ENCODE measurements around the gene BMAL1.

DNA sequence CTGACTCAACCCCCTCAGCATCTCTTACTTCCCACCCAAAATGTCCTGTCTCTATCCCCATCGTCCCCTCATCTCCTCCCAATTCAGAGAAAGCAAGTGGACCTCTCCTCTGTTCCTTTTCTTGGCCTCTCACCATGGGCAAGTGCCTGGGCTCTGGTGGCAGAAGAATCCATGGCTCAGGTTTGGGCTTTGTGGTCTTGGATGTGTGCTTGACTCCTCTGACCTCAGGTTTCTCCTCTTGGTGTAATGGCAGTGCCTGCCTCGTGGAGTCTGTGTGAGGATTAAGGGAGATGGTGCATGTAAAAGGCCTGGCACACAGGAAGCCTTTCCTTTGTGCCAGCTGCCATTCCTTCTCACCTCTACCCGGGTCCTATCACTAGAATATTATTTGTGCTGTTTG is 3.2 kb downstream of the BMAL1 start:
- TF ChIP-seq, protein P1, sequence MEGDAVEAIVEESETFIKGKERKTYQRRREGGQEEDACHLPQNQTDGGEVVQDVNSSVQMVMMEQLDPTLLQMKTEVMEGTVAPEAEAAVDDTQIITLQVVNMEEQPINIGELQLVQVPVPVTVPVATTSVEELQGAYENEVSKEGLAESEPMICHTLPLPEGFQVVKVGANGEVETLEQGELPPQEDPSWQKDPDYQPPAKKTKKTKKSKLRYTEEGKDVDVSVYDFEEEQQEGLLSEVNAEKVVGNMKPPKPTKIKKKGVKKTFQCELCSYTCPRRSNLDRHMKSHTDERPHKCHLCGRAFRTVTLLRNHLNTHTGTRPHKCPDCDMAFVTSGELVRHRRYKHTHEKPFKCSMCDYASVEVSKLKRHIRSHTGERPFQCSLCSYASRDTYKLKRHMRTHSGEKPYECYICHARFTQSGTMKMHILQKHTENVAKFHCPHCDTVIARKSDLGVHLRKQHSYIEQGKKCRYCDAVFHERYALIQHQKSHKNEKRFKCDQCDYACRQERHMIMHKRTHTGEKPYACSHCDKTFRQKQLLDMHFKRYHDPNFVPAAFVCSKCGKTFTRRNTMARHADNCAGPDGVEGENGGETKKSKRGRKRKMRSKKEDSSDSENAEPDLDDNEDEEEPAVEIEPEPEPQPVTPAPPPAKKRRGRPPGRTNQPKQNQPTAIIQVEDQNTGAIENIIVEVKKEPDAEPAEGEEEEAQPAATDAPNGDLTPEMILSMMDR (conservative IDR thresholded peaks at IDR 0.05 in 1 of 2, IDR thresholded peaks at IDR 0.05 in 1 of 2; ENCODE audit: low read depth in 1 of 2, low read length in 2 of 2): no peak
- TF ChIP-seq EZH2 (IDR thresholded peaks at IDR 0.05; ENCODE audit: low read length, missing control alignments): no peak

All from fibroblast of lung (primary cell).